ENCODE measurements around the gene ST7. TPM values are rescaled to one million over a fixed set of nuclear protein-coding genes. Genes with fewer than 3 reads are reported as not detected.

ST7 gene
- total RNA-seq, 4 donors from 2014 or later = 7.2 to 47.9 (median 19.1) TPM

DNA sequence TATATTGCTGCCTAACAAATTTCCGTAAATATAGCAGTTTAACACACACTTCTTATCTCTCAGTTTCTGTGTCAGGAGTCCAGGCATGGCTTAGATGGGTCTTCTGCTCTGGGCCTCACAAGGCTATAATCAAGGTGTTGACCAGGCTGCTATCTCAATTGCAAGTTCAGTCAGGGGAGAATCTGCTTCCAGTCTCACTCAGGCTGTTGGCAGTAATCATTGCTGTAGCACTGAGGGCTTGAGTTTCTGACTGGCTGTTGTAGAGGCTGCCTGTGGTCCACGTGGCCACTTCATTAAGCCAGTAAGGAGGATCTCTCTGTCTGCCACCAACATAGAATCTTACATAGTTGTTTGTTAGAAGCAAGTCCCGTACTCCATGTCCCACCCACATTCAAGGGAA is 138.4 kb downstream of the ST7 start:
- no peak overlapping the region for H3K27ac ChIP-seq
- intact Hi-C loops (cut with DNase I; ENCODE audit: low total_unique reads) = no loop called here
- no peaks in the 10 kb centered on the region for H3K9me3 ChIP-seq
- no peak overlapping the region for H3K4me3 ChIP-seq
- no peak for TF ChIP-seq POLR2AphosphoS5 (IDR thresholded peaks at IDR 0.05)
- TF ChIP-seq, protein P1, sequence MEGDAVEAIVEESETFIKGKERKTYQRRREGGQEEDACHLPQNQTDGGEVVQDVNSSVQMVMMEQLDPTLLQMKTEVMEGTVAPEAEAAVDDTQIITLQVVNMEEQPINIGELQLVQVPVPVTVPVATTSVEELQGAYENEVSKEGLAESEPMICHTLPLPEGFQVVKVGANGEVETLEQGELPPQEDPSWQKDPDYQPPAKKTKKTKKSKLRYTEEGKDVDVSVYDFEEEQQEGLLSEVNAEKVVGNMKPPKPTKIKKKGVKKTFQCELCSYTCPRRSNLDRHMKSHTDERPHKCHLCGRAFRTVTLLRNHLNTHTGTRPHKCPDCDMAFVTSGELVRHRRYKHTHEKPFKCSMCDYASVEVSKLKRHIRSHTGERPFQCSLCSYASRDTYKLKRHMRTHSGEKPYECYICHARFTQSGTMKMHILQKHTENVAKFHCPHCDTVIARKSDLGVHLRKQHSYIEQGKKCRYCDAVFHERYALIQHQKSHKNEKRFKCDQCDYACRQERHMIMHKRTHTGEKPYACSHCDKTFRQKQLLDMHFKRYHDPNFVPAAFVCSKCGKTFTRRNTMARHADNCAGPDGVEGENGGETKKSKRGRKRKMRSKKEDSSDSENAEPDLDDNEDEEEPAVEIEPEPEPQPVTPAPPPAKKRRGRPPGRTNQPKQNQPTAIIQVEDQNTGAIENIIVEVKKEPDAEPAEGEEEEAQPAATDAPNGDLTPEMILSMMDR (IDR thresholded peaks at IDR 0.05) = no peak
- no peak for TF ChIP-seq POLR2A (IDR thresholded peaks at IDR 0.05)
- TF ChIP-seq EP300 (IDR thresholded peaks at IDR 0.05; ENCODE audit: low read depth) = no peak
- DNase-seq = no peak
- no peaks in the 10 kb centered on the region for H3K27me3 ChIP-seq
- H3K4me1 ChIP-seq = peaks cover 0 to 11% (median 7%) of the 10 kb centered on the region in 4 donors
- WGBS, 2 donors (ENCODE audit: low coverage in 1 of 2) = 92 to 100% methylated on average over 1 to 3 of the region's 3 CpGs
- no peaks in the 10 kb centered on the region for H3K36me3 ChIP-seq
- in situ Hi-C loops (cut with MboI; ENCODE audit: low pct_ligation_motif_present in 1 of 4, low pct_unique_long_range_greater_than_20kb in 1 of 4, low sequenced_read_pairs in 3 of 4) = no loop called here

DNA sequence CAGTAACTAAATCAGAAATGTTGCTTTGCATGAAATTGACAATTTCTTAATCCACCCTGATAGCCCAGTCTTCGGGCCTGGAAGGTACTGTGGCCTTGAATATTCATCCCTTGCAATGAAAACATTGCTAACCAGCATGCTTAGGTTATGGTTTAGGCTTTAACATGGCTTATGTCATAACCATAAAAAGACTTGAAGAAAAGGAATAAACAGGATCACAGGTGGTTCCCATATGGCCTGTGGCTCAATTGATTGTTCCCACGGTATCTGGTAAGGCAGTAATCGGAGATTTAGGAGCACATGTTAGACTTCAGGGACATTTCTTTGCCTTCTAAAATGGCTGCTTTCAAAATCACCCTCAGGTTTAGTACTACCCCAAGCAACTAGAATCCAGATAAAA is 139.5 kb downstream of the ST7 start:
- H3K4me1 ChIP-seq = peaks cover 0 to 8% (median 4%) of the 10 kb centered on the region in 4 donors
- no peak for DNase-seq
- H3K4me3 ChIP-seq = no peak overlapping the region
- TF ChIP-seq EP300 (IDR thresholded peaks at IDR 0.05; ENCODE audit: low read depth) = no peak
- TF ChIP-seq, protein P1 (IDR thresholded peaks at IDR 0.05) = no peak
- TF ChIP-seq POLR2A (IDR thresholded peaks at IDR 0.05) = no peak
- no peak for TF ChIP-seq POLR2AphosphoS5 (IDR thresholded peaks at IDR 0.05)
- no peaks in the 10 kb centered on the region for H3K36me3 ChIP-seq
- intact Hi-C loops (cut with DNase I; ENCODE audit: low total_unique reads) = no loop called here
- H3K27ac ChIP-seq = no peak overlapping the region
- in situ Hi-C loops (cut with MboI; ENCODE audit: low pct_ligation_motif_present in 1 of 4, low pct_unique_long_range_greater_than_20kb in 1 of 4, low sequenced_read_pairs in 3 of 4) = no loop called here
- H3K27me3 ChIP-seq = no peaks in the 10 kb centered on the region
- WGBS, 2 donors (ENCODE audit: low coverage in 1 of 2) = 77 to 80% methylated on average over 1 to 3 of the region's 3 CpGs
- no peaks in the 10 kb centered on the region for H3K9me3 ChIP-seq

GRCh38 chr7:117094457-117094856 is 141.2 kb downstream of the ST7 start:
- no peaks in the 10 kb centered on the region for H3K9me3 ChIP-seq
- in situ Hi-C loops (cut with MboI; ENCODE audit: low pct_ligation_motif_present in 1 of 4, low pct_unique_long_range_greater_than_20kb in 1 of 4, low sequenced_read_pairs in 3 of 4) (no loop called here), intact Hi-C loops (cut with DNase I; ENCODE audit: low total_unique reads) (no loop called here)
- TF ChIP-seq POLR2A (IDR thresholded peaks at IDR 0.05) (no peak), EP300 (IDR thresholded peaks at IDR 0.05; ENCODE audit: low read depth) (no peak), POLR2AphosphoS5 (IDR thresholded peaks at IDR 0.05) (no peak)
- TF ChIP-seq, protein P1 (IDR thresholded peaks at IDR 0.05) = no peak
- H3K27me3 ChIP-seq = no peaks in the 10 kb centered on the region
- no peaks in the 10 kb centered on the region for H3K36me3 ChIP-seq
- 88 to 100% methylated on average over 2 to 3 of the region's 3 CpGs for WGBS, 2 donors (ENCODE audit: low coverage in 1 of 2)
- no peak for DNase-seq
- H3K4me1 ChIP-seq = peaks cover 0 to 6% (median 0%) of the 10 kb centered on the region in 4 donors
- no peak overlapping the region for H3K4me3 ChIP-seq
- no peak overlapping the region for H3K27ac ChIP-seq

- in situ Hi-C loops (cut with MboI; ENCODE audit: low pct_ligation_motif_present in 1 of 4, low pct_unique_long_range_greater_than_20kb in 1 of 4, low sequenced_read_pairs in 3 of 4) = no loop called here
- TF ChIP-seq, protein P1 (IDR thresholded peaks at IDR 0.05) = no peak
- TF ChIP-seq POLR2AphosphoS5 (IDR thresholded peaks at IDR 0.05) = no peak
- TF ChIP-seq POLR2A (IDR thresholded peaks at IDR 0.05) = no peak
- TF ChIP-seq EP300 (IDR thresholded peaks at IDR 0.05; ENCODE audit: low read depth) = no peak
- DNase-seq = no peak
- no peaks in the 10 kb centered on the region for H3K36me3 ChIP-seq
- 94 to 95% methylated on average over 2 to 5 of the region's 5 CpGs for WGBS, 2 donors (ENCODE audit: low coverage in 1 of 2)
- peaks cover 0 to 6% (median 0%) of the 10 kb centered on the region in 4 donors for H3K4me1 ChIP-seq
- H3K27me3 ChIP-seq = no peaks in the 10 kb centered on the region
- H3K27ac ChIP-seq = no peak overlapping the region
- H3K9me3 ChIP-seq = no peaks in the 10 kb centered on the region
- no peak overlapping the region for H3K4me3 ChIP-seq
- intact Hi-C loops (cut with DNase I; ENCODE audit: low total_unique reads) = no loop called here
These were observed 141.8 kb downstream of the ST7 start for GRCh38 chr7:117095055-117095454.

Data from transverse colon (tissue), 4 donors.